Kidney (tissue), 14 donors: ENCODE measurements around the gene ARHGAP8. TPM values are rescaled to one million over a fixed set of nuclear protein-coding genes. Genes with fewer than 3 reads are reported as not detected.
A peak's percentile ranks its signal among the peaks of the same experiment; 100 is the strongest.

Experiments
- DNase-seq, 5 donors: peaks; one replicate each; pipeline ENCODE4 v3.0.0-alpha.2; 2013 to 2020
- FAIRE-seq: peaks from 2 replicates; lab custom pipeline; 2012; peaks lifted over from hg19 to GRCh38; lab: Jason Lieb, UNC
- H3K27ac ChIP-seq, 2 donors: one replicate each; pipeline ENCODE4 v1.7.0; 2013; ENCODE audit warnings: low read depth in 2 of 2, low read length in 2 of 2, inconsistent platforms in 1 of 2
- H3K27me3 ChIP-seq: one replicate; pipeline ENCODE4 v1.7.1; 2013; ENCODE audit warnings: low read length, inconsistent platforms; ENCODE audit not compliant: control insufficient read depth, insufficient read depth
- H3K36me3 ChIP-seq, 3 donors: one replicate each; pipeline versions ENCODE4 v1.7.0 to v1.7.1; 2013; ENCODE audit warnings: low read length in 3 of 3, control low read depth in 1 of 3, inconsistent platforms in 1 of 3; ENCODE audit not compliant: insufficient read depth in 3 of 3, control insufficient read depth in 2 of 3
- H3K4me1 ChIP-seq, 3 donors: one replicate each; pipeline versions ENCODE4 v1.7.0 to v1.7.1; 2013; ENCODE audit warnings: low read length in 3 of 3, inconsistent platforms in 1 of 3, low read depth in 1 of 3; ENCODE audit not compliant: control insufficient read depth in 2 of 3, insufficient read depth in 2 of 3
- H3K4me3 ChIP-seq, 3 donors: one replicate each; pipeline versions ENCODE4 v1.7.0 to v1.8.1; 2013; ENCODE audit warnings: low read length in 3 of 3, control low read depth in 1 of 3, inconsistent platforms in 1 of 3
- H3K9ac ChIP-seq, 3 donors: one replicate each; pipeline versions ENCODE4 v1.7.0 to v1.7.1; 2013; ENCODE audit warnings: low read length in 3 of 3, control low read depth in 1 of 3, inconsistent platforms in 1 of 3
- H3K9me3 ChIP-seq, 3 donors: one replicate each; pipeline versions ENCODE4 v1.7.0 to v1.7.1; 2013; ENCODE audit warnings: low read length in 3 of 3, control low read depth in 1 of 3, inconsistent platforms in 1 of 3; ENCODE audit not compliant: control insufficient read depth in 2 of 3, insufficient read depth in 1 of 3
- intact Hi-C: fragments of 100-400 bp; cut with DNase I; formaldehyde crosslinking; loops from one replicate; pipeline ENCODE4 v1.11.1; 2022
- polyA plus RNA-seq: library from polyadenylated mRNA; stranded (reverse); fragments of 350-450 nt; fragmentation: Illumina TruSeq; extraction: RNeasy Lipid Tissue Mini Kit (QIAGEN cat#74804); gene quantifications from one replicate; pipeline ENCODE4 v1.2.3, GENCODE V29; 2014; ENCODE audit warnings: low read depth, low replicate concordance; ENCODE audit not compliant: insufficient read depth
- total RNA-seq: library from RNA; stranded (reverse); fragmentation: NEBNext Ultra II Directional; extraction: Animal tissue kit (Norgen Biotek cat#: 25700); gene quantifications from one replicate; pipeline ENCODE4 v1.2.1, GENCODE V29; 2021
- TF ChIP-seq, protein P1 (sequence below): IDR thresholded peaks from 3 replicates; pipeline ENCODE4 v1.5.1; 2012; ENCODE audit warnings: mild to moderate bottlenecking, moderate library complexity, borderline replicate concordance; ENCODE audit not compliant: insufficient read depth; ENCODE audit errors: extremely low read depth
- donor health status: control.
- donor health status: control.
- donor health status: control.
- donor health status: control.
- donor health status: control.
- donor health status: DM: yes; HTN: yes; CAD: no.
- donor health status: Normal renal cell carcinoma (clear cell type).

The ARHGAP8 gene
- total and polyA plus RNA-seq, 2 donors from 2014 or later: 30.2 to 35.7 TPM

DNA sequence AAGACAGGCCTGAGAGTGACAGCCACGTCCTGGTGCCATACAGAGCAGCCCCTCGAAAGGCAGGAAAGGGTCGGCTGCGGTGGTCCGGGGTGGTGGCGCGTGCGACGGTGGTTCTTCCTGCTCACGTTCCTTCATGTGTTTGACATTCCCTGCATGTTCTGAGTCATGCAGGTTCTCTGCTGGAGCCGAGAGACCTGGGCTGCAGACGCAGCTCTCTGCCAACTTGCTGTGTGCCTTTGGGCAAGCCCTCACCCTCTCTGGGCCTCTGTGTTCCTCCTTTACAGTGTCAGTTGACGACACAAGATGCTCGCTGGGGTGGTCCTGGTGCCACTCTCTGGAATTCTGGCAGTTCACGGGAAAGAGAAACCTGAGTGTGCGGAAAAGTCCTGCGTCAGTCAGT lies 12.0 kb downstream of the ARHGAP8 start:
- no peak for FAIRE-seq
- H3K27ac ChIP-seq: no peak overlapping the region
- no peak overlapping the region for H3K9ac ChIP-seq
- H3K4me3 ChIP-seq: no peak overlapping the region
- TF ChIP-seq, protein P1, sequence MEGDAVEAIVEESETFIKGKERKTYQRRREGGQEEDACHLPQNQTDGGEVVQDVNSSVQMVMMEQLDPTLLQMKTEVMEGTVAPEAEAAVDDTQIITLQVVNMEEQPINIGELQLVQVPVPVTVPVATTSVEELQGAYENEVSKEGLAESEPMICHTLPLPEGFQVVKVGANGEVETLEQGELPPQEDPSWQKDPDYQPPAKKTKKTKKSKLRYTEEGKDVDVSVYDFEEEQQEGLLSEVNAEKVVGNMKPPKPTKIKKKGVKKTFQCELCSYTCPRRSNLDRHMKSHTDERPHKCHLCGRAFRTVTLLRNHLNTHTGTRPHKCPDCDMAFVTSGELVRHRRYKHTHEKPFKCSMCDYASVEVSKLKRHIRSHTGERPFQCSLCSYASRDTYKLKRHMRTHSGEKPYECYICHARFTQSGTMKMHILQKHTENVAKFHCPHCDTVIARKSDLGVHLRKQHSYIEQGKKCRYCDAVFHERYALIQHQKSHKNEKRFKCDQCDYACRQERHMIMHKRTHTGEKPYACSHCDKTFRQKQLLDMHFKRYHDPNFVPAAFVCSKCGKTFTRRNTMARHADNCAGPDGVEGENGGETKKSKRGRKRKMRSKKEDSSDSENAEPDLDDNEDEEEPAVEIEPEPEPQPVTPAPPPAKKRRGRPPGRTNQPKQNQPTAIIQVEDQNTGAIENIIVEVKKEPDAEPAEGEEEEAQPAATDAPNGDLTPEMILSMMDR: no peak
- DNase-seq: peak in 1 of 5 donors; percentile 26
- no peaks in the 10 kb centered on the region for H3K36me3 ChIP-seq
- H3K4me1 ChIP-seq: peaks cover 0 to 10% (median 0%) of the 10 kb centered on the region in 3 donors
- intact Hi-C loops: no loop called here
- H3K27me3 ChIP-seq: no peaks in the 10 kb centered on the region
- no peaks in the 10 kb centered on the region for H3K9me3 ChIP-seq

DNA sequence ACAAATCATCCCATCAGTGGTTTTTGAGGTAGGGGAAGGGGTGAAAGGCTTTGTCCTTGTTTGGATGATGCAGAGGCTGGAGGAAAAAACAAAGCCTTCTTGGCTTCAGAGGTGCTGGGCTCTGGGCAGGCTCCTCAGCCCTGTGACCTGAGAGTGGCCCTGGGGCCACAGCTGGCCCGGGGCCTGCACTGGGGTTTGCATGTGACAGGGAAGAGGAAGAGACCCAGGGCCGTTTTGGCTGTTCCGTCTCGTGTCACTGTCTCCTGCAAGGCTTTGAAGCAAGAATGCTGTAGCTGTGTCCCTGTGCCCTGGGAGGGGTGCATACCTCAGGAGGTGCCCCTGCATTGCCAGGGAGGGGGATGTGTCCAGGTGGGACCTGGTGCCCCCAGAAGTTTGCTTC lies 12.6 kb downstream of the ARHGAP8 start:
- Histone ChIP-seq H3K36me3 (no peaks in the 10 kb centered on the region), H3K27ac (no peak overlapping the region), H3K9ac (no peak overlapping the region), H3K27me3 (no peaks in the 10 kb centered on the region), H3K4me1 (peaks cover 0 to 8% (median 0%) of the 10 kb centered on the region in 3 donors), H3K4me3 (no peak overlapping the region), H3K9me3 (no peaks in the 10 kb centered on the region)
- TF ChIP-seq, protein P1: no peak
- FAIRE-seq (no peak), DNase-seq (peak in 1 of 5 donors; percentile 68)
- intact Hi-C loops: no loop called here

DNA sequence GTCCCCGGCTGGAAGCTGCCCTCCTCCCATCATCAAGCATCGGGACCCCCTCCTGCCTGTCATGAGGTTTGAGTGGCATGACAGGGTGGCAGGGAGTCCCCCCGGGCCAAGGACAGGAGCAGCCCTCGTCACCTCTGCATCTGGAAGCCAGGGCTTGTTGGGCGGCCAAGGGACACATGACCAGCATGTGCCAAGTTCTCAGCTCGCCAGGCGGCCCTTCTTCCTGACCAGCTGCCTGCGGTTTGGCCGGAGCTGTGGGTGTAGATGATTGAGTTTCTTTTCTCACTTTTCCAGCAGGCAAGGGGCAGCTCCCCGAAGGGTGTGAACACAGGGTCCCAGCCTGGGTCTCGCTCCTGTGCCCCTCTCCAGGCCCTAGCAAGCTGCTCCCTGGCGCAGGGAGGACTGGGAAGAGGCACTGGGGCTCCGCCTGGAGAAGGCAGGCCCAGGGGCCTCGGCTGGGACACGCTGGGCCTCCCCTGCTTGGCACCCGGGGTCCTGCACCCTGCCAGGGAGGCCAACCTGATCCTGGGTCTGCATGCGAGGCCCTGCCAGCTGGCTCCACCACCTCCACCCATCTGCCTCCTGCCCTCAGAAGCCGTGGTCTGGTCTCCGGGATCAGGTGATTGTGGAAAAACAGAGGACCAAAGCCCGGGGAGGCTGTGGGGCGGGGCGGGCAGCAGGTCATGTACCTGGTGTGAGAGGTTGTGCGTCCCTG lies 13.4 kb downstream of the ARHGAP8 start:
- H3K27ac ChIP-seq: peak overlapping the region; percentile 47 to 71
- H3K4me3 ChIP-seq: no peak overlapping the region
- H3K9ac ChIP-seq: no peak overlapping the region
- TF ChIP-seq, protein P1: no peak
- no peaks in the 10 kb centered on the region for H3K27me3 ChIP-seq
- no peak for FAIRE-seq
- peaks cover 0 to 5% (median 0%) of the 10 kb centered on the region in 3 donors for H3K4me1 ChIP-seq
- no peaks in the 10 kb centered on the region for H3K9me3 ChIP-seq
- intact Hi-C loops: no loop called here
- DNase-seq: peak in 1 of 5 donors; percentile 57
- no peaks in the 10 kb centered on the region for H3K36me3 ChIP-seq

DNA sequence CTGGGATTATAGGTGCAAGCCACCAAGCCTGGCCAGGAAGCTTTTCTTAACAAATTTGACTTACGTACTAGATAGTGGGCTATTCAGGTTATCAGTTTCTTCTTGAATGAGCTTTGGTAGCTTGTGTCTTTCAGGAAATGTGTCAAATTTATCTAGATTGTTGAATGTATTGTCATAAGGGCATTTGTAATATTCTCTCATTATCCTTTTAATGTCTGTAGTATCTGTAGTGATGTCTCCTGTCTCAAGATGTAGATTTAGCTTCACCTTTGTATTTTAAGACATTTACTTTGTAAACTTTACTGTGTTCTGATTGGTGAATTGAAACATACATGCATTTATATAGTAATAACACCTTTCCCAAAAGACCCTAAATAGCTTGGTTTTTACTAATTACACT lies 20.7 kb downstream of the ARHGAP8 start:
- FAIRE-seq: no peak
- Histone ChIP-seq H3K27me3 (no peaks in the 10 kb centered on the region), H3K9me3 (peaks cover 0 to 13% (median 0%) of the 10 kb centered on the region in 3 donors), H3K4me1 (peaks cover 0 to 11% (median 4%) of the 10 kb centered on the region in 3 donors), H3K9ac (no peak overlapping the region), H3K4me3 (no peak overlapping the region), H3K36me3 (no peaks in the 10 kb centered on the region), H3K27ac (no peak overlapping the region)
- TF ChIP-seq, protein P1: no peak
- no peak for DNase-seq
- intact Hi-C loops: no loop called here
